Loucy (cell line): ENCODE data around the gene AMBRA1.

Experiments
- H2AFZ ChIP-seq: fragments of 200-600 bp; sonication (generic); 2 replicates; pipeline ENCODE4 v1.6.0; 2016; ENCODE audit warnings: antibody characterized with exemption, mild to moderate bottlenecking, low read length, moderate library complexity
- H3F3A ChIP-seq: fragments of 200-600 bp; 2 replicates; pipeline ENCODE4 v1.6.0; 2016; ENCODE audit warnings: antibody characterized with exemption, low read depth, mild to moderate bottlenecking
- H3K27me3 ChIP-seq: fragments of 200-600 bp; sonication (generic); 2 replicates; pipeline ENCODE4 v1.6.1; 2014; ENCODE audit warnings: low read length, mild to moderate bottlenecking; ENCODE audit not compliant: insufficient read depth, poor library complexity, severe bottlenecking
- H3K36me3 ChIP-seq: fragments of 200-600 bp; sonication (generic); 2 replicates; pipeline ENCODE4 v1.6.1; 2016; ENCODE audit warnings: low read length; ENCODE audit not compliant: insufficient read depth
- H3K4me1 ChIP-seq: fragments of 200-600 bp; sonication (generic); 2 replicates; pipeline ENCODE4 v1.5.1; 2014; ENCODE audit warnings: low read length, mild to moderate bottlenecking; ENCODE audit not compliant: insufficient read depth, poor library complexity, severe bottlenecking
- H3K4me2 ChIP-seq: fragments of 200-600 bp; sonication (generic); 2 replicates; pipeline ENCODE4 v1.6.0; 2014; ENCODE audit warnings: antibody characterized with exemption, low read length, low read depth, mild to moderate bottlenecking; ENCODE audit not compliant: poor library complexity, severe bottlenecking
- H3K4me3 ChIP-seq: fragments of 200-600 bp; sonication (generic); 2 replicates; pipeline ENCODE4 v1.5.1; 2014; ENCODE audit warnings: low read length, mild to moderate bottlenecking, mixed read lengths; ENCODE audit not compliant: poor library complexity, severe bottlenecking
- H3K79me2 ChIP-seq: fragments of 200-600 bp; sonication (generic); 2 replicates; pipeline ENCODE4 v1.6.1; 2014; ENCODE audit warnings: low read length; ENCODE audit not compliant: insufficient read depth
- H3K9ac ChIP-seq: fragments of 200-600 bp; sonication (generic); 2 replicates; pipeline ENCODE4 v1.6.0; 2014; ENCODE audit warnings: mild to moderate bottlenecking, low read depth, low read length, moderate library complexity; ENCODE audit not compliant: poor library complexity, severe bottlenecking
- H3K9me2 ChIP-seq: fragments of 200-600 bp; sonication (generic); replicated peaks from 2 replicates; pipeline ENCODE4 v1.6.1; 2016; ENCODE audit warnings: low read depth, low read length, mixed read lengths
- H3K9me3 ChIP-seq: fragments of 200-600 bp; sonication (generic); 2 replicates; pipeline ENCODE4 v1.6.1; 2014; ENCODE audit warnings: mild to moderate bottlenecking, antibody characterized with exemption, low read length, low read depth; ENCODE audit not compliant: insufficient read depth
- H4K20me1 ChIP-seq: fragments of 200-600 bp; sonication (generic); 2 replicates; pipeline ENCODE4 v1.6.0; 2014; ENCODE audit warnings: antibody characterized with exemption, low read length, mild to moderate bottlenecking; ENCODE audit not compliant: insufficient read depth, poor library complexity, severe bottlenecking
- EZH2phosphoT487 ChIP-seq: fragments of 200-600 bp; IDR thresholded peaks from 2 replicates; pipeline ENCODE4 v1.6.1; 2018; ENCODE audit warnings: antibody characterized with exemption, mild to moderate bottlenecking, moderate library complexity, borderline replicate concordance
- TF ChIP-seq, protein P1 (sequence below): fragments of 200-600 bp; sonication (generic); conservative IDR thresholded peaks from 2 replicates; pipeline ENCODE4 v1.5.1; 2014; ENCODE audit warnings: mild to moderate bottlenecking, antibody characterized with exemption, low read length

The AMBRA1 gene

DNA sequence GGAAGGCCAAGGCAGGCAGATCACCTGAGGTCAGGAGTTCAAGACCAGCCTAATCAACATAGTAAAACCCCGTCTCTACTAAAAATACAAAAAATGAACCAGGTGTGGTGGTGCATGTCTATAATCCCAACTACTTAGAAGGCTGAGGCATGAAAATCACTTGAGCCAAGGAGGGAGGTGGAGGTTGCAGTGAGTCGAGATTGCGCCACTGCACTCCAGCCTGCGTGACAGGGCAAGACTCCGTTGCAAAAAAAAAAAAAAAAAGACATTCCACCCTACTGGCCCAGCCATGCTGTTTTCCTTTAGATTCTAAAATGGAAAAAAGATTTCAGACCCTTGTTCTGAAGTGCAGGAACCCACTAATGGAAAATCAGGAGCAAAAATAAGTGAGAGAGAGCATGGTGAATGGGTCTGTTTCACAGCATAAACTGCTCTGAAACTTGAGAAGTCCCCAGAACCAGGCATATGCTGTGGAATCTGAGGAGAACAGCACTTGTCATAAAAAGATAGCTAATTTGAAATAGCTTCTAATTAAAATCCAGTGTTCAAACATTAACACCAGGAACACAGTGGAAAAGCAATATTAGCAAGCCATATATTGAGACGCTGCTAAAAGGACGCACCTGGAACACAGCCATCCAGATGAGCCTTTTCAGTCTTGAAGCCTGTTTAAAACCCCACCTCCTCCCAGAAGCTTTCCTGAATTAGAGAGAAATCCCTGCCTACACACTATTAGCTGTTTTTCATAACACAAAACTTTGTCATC lies 136.0 kb downstream of the AMBRA1 start:
- H3K9me2 ChIP-seq, result no peaks in the 10 kb centered on the region
- H3K79me2 ChIP-seq, result no peaks in the 10 kb centered on the region
- H3K27me3 ChIP-seq, result no peaks in the 10 kb centered on the region
- no peaks in the 10 kb centered on the region; the same call in 1 of the 2 replicates for H3K36me3 ChIP-seq
- H3K9me3 ChIP-seq, result no peaks in the 10 kb centered on the region
- no peaks in the 10 kb centered on the region for H3F3A ChIP-seq
- peaks cover 4% of the 10 kb centered on the region for H3K4me1 ChIP-seq
- no peak overlapping the region for H3K4me2 ChIP-seq
- no peak for TF ChIP-seq EZH2phosphoT487
- TF ChIP-seq, protein P1, sequence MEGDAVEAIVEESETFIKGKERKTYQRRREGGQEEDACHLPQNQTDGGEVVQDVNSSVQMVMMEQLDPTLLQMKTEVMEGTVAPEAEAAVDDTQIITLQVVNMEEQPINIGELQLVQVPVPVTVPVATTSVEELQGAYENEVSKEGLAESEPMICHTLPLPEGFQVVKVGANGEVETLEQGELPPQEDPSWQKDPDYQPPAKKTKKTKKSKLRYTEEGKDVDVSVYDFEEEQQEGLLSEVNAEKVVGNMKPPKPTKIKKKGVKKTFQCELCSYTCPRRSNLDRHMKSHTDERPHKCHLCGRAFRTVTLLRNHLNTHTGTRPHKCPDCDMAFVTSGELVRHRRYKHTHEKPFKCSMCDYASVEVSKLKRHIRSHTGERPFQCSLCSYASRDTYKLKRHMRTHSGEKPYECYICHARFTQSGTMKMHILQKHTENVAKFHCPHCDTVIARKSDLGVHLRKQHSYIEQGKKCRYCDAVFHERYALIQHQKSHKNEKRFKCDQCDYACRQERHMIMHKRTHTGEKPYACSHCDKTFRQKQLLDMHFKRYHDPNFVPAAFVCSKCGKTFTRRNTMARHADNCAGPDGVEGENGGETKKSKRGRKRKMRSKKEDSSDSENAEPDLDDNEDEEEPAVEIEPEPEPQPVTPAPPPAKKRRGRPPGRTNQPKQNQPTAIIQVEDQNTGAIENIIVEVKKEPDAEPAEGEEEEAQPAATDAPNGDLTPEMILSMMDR, result no peak
- no peaks in the 10 kb centered on the region for H4K20me1 ChIP-seq
- H2AFZ ChIP-seq, result no peak overlapping the region
- H3K4me3 ChIP-seq, result no peak overlapping the region
- no peak overlapping the region for H3K9ac ChIP-seq

DNA sequence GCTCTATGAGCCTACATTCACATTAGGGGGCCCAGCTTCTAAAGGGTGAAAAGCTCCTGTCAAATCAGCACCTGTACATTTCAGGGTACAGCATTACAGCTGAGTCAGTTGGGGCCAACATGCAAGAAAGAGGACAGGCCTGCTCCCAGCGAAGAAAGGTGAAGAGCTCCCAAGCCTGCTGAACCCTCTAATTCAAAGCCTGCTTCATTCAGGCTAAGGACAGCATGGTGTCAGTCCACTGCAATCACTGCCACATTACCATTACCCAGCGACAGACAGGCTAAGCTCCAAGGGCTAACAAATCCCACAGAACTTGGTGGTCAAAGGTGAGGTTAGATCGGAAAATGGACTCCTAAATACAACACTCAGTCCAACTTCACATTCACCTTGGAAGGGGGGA lies 136.8 kb downstream of the AMBRA1 start:
- Histone ChIP-seq H4K20me1 (no peaks in the 10 kb centered on the region), H3K79me2 (no peaks in the 10 kb centered on the region), H3K9me2 (no peaks in the 10 kb centered on the region), H3K4me1 (peaks cover 4% of the 10 kb centered on the region), H3K9me3 (no peaks in the 10 kb centered on the region), H3F3A (no peaks in the 10 kb centered on the region), H3K4me3 (no peak overlapping the region), H2AFZ (no peak overlapping the region), H3K9ac (no peak overlapping the region), H3K36me3 (no peaks in the 10 kb centered on the region; the same call in 1 of the 2 replicates), H3K4me2 (no peak overlapping the region), H3K27me3 (no peaks in the 10 kb centered on the region)
- TF ChIP-seq, protein P1, result no peak
- no peak for TF ChIP-seq EZH2phosphoT487

DNA sequence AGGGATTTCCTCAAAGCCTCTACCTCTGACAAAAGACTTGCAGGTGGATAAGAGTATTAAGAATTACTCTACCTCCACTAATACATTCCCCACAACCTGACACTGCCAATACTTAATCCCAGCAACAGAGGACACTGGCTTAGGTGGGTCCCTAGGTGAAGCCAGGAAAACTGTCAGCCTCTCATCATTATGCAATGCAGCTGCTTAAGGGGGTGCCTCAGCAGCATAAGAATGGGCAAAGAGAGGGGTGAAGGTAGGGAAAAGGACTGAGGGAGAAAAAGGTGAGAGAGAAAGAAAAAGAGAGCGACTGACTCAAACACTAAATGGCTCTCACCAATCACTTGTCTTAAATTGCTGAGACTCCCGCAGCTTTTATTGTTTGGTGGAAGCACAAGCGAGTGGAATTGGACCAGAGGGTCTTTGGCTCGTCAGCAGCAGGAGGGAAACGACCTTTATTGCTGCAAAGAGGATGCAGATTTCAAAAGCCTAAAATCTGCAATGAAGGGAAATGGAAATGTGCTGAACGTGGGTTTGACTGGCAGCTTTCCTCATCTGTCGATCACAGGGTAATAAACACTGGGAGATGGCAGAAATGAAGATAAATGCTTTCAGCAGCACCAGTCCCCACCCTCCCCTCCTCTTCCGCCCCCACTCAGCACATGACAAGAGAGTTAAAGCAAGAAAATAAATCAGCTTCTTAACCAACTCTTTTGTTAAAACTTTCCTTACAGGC lies 137.4 kb downstream of the AMBRA1 start:
- Histone ChIP-seq H3K79me2 (no peaks in the 10 kb centered on the region), H3K36me3 (no peaks in the 10 kb centered on the region; the same call in 1 of the 2 replicates), H3K4me3 (no peak overlapping the region), H3K9me2 (no peaks in the 10 kb centered on the region), H3K9ac (no peak overlapping the region), H4K20me1 (no peaks in the 10 kb centered on the region), H2AFZ (no peak overlapping the region), H3K4me2 (no peak overlapping the region), H3F3A (no peaks in the 10 kb centered on the region), H3K9me3 (no peaks in the 10 kb centered on the region), H3K4me1 (peaks cover 4% of the 10 kb centered on the region), H3K27me3 (no peaks in the 10 kb centered on the region)
- TF ChIP-seq, protein P1, result no peak
- TF ChIP-seq EZH2phosphoT487, result no peak
